ENCODE measurements around the gene CDCP2.

GRCh38 chr1:54088385-54088784, 64.4 kb downstream of the CDCP2 start:
- TF ChIP-seq ARNTL (CRISPR knock-in tag; IDR thresholded peaks at IDR 0.05; ENCODE audit: borderline replicate concordance, low read depth) (no peak), CREB5 (CRISPR knock-in tag; IDR thresholded peaks at IDR 0.05; ENCODE audit: low read depth) (no peak), ZFP3 (CRISPR knock-in tag; IDR thresholded peaks at IDR 0.05) (no peak), ISL1 (CRISPR knock-in tag; IDR thresholded peaks at IDR 0.05) (no peak), ESRRG (CRISPR knock-in tag; IDR thresholded peaks at IDR 0.05) (no peak)
- TF ChIP-seq, protein P1, sequence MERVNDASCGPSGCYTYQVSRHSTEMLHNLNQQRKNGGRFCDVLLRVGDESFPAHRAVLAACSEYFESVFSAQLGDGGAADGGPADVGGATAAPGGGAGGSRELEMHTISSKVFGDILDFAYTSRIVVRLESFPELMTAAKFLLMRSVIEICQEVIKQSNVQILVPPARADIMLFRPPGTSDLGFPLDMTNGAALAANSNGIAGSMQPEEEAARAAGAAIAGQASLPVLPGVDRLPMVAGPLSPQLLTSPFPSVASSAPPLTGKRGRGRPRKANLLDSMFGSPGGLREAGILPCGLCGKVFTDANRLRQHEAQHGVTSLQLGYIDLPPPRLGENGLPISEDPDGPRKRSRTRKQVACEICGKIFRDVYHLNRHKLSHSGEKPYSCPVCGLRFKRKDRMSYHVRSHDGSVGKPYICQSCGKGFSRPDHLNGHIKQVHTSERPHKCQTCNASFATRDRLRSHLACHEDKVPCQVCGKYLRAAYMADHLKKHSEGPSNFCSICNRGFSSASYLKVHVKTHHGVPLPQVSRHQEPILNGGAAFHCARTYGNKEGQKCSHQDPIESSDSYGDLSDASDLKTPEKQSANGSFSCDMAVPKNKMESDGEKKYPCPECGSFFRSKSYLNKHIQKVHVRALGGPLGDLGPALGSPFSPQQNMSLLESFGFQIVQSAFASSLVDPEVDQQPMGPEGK (CRISPR knock-in tag; IDR thresholded peaks at IDR 0.05; ENCODE audit: borderline replicate concordance): no peak

Data from SK-N-SH treated with all-trans-retinoic acid at 6 μM for 48 hours (cell line).